Heart left ventricle (tissue), 16 donors: ENCODE results near the gene ALOXE3. TPM values are rescaled to one million over a fixed set of nuclear protein-coding genes. Genes with fewer than 3 reads are reported as not detected.

Experiments
- ATAC-seq, 4 donors: fragments of 200-7000 bp; cut with Tn5 transposase; one replicate each; pipeline ENCODE4 v1.9.1; 2020 to 2022; ENCODE audit warnings: moderate library complexity in 4 of 4, mild to moderate bottlenecking in 3 of 4, moderate number of reproducible peaks in 1 of 4
- DNase-seq, 5 donors: peaks; one replicate each; pipeline ENCODE4 v3.0.0-alpha.2; 2020
- H3K27ac ChIP-seq, 12 donors: fragments of 200-600 bp; sonication (generic) in 4 of 12; one replicate each; pipeline versions ENCODE4 v1.5.0 to v1.8.0; 2016 to 2022; ENCODE audit warnings: mild to moderate bottlenecking in 2 of 12
- H3K27me3 ChIP-seq, 9 donors: fragments of 200-600 bp; sonication (generic) in 2 of 9; one replicate each; pipeline versions ENCODE4 v1.5.1 to v1.8.0; 2016 to 2022; ENCODE audit warnings: mild to moderate bottlenecking in 3 of 9
- H3K36me3 ChIP-seq, 9 donors: fragments of 200-600 bp; sonication (generic) in 2 of 9; one replicate each; pipeline versions ENCODE4 v1.5.0 to v1.8.0; 2018 to 2022; ENCODE audit warnings: mild to moderate bottlenecking in 2 of 9
- H3K4me1 ChIP-seq, 12 donors: fragments of 200-600 bp; sonication (generic) in 4 of 12; one replicate each; pipeline versions ENCODE4 v1.5.0 to v1.8.0; 2016 to 2022; ENCODE audit warnings: mild to moderate bottlenecking in 3 of 12
- H3K4me3 ChIP-seq, 12 donors: fragments of 200-600 bp; sonication (generic) in 4 of 12; one replicate each; pipeline versions ENCODE4 v1.5.0 to v1.8.0; 2017 to 2022; ENCODE audit warnings: mild to moderate bottlenecking in 9 of 12, moderate library complexity in 4 of 12
- H3K9me3 ChIP-seq, 12 donors: fragments of 200-600 bp; sonication (generic) in 4 of 12; one replicate each; pipeline versions ENCODE4 v1.5.0 to v1.8.0; 2016 to 2022; ENCODE audit warnings: mild to moderate bottlenecking in 1 of 12
- CTCF ChIP-seq, 12 donors: fragments of 200-600 bp; sonication (generic) in 4 of 12; IDR thresholded peaks; one replicate each; pipeline versions ENCODE4 v1.5.0 to v1.8.0; 2018 to 2022; ENCODE audit warnings: antibody characterized with exemption in 12 of 12, mild to moderate bottlenecking in 5 of 12
- POLR2A ChIP-seq, 2 donors: fragments of 450-650 bp; IDR thresholded peaks; one replicate each; pipeline ENCODE4 v1.6.1; 2017; ENCODE audit warnings: antibody characterized with exemption in 2 of 2, mild to moderate bottlenecking in 2 of 2, moderate library complexity in 2 of 2
- WGBS, 4 donors: extraction: QIAGEN DNeasy Blood & Tissue Kit in 2 of 4; methylation state at CpG; one replicate each; pipeline versions ENCODE4 v1.1.5 to v1.1.7; 2013 to 2018; 5-methylcytosine and 5-hydroxymethylcytosine counted together
- intact Hi-C, 10 donors: fragments of 100-400 bp; cut with DNase I; formaldehyde crosslinking; loops; one replicate each; pipeline versions ENCODE4 v1.11.1 to v1.14.2; 2022
- long read RNA-seq, 3 donors: library from polyadenylated mRNA; unstranded; transcript quantifications; one replicate each; pipeline ENCODE4 v2.0.0, GENCODE V29; 2020 to 2021
- polyA plus RNA-seq, 2 donors: library from polyadenylated mRNA; stranded (reverse); fragments of 200-250 nt; gene quantifications; one replicate each; pipeline ENCODE4 v1.2.3, GENCODE V29; 2013
- total RNA-seq, 9 donors: library from RNA; depleted of rRNA in 2 of 9; stranded (reverse); fragments of >200 nt in 2 of 9; fragmentation: NEBNext Ultra II Directional in 3 of 9; extraction: Animal tissue kit (Norgen Biotek cat#: 25700) in 3 of 9; gene quantifications; one replicate each; pipeline versions ENCODE4 v1.1.0 to v1.2.4, GENCODE V29; 2016 to 2023
- donor health status: ischemic (EF 13 %, LVEDD 7.1; RV severe dilation, severe dysfunction).
- donor health status: healthy with polysubstance abuse.
- donor health status: DM: no; HTN: yes; CAD: no.
- donor health status: DM: no; HTN: no; CAD: no.
- donor health status: ischemic (EF 25% LVEDD 6.9; RV normal size, moderate dysfunction).
- donor health status: ischemic (EF 25% LVEDD 5.7; RV mildly dilated, moderate dysfunction).
- donor health status: healthy.
- donor health status: DM: yes; HTN: yes; CAD: no.
- donor health status: ischemic (EF 35%, LVEDD 5.7; RV mildly dilated, moderate dysfunction).
- donor health status: nonischemic (EF 11% LVEDD 7.7; RV severe dilation, severe dysfunction).
- donor health status: DM: yes; HTN: yes; CAD: no.
- donor health status: PGD.
- donor health status: ischemic (EF 29% LVEDD 5.4; RV normal size, mild dysfunction).
- donor health status: nonischemic (EF 23%, LVEDD 6.1; RV moderate dilation, normal function).

ALOXE3 gene
- total RNA-seq (not detected), polyA plus RNA-seq (under 1 TPM in 1 of 2 donors, not detected in 1; 0.12 TPM)
- long read RNA-seq, donor 1: 0 reads
- long read RNA-seq, donor 2: 0 reads
- long read RNA-seq, donor 3: 0 reads

DNA sequence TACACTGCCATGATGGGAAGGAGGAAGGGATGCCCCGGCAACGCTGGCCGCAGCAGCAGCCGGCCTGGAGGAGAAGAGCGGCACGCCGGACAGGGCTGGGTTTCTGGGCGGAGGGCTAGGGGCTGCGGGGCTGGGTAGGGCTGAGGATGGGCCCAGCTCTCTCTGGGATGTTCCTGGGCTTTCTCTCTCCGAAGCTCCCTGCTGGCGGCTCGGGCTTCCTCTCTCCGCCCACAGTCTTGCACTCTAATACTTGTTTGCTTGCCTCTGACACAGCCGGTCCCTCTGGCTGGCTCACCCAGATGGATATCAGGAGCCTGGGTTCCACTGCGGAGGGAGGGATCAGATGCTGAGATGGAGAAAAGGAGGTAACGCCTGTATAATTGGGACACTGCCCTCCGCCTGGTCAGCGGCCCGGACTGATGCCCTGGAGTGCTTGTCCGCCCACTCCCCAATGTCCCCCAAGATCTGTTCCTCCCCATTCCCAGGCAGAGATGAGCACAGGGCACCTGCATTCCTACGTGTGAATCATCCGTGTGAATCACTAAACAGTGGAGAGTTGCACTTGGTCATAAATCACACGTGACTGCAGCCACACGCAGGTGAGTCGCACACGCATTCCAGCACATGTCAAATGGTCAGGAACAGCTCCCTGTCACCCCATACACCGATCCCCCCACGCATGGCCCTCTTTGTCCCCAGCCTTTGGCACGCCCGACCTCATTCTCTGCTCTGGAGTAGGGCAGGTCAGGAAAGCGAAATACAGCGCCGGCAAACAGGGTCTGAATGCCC, at the start of gene ALOXE3:
Gene ALOXE3 (minus strand): TSS at position 535 of the 789 bp plus-strand sequence. CDS start 524 bp downstream, at position 11.
- ATAC-seq (no peak), DNase-seq (peak in 1 of 5 donors; percentile 13)
- 0 to 1% (median 1%) methylated on average over 26 to 33 of the region's 33 CpGs for WGBS, 4 donors
- Histone ChIP-seq H3K9me3 (no peaks in the 10 kb centered on the region), H3K27ac (peak within 1 kb of the TSS; percentile 20 to 85 (median 74)), H3K4me1 (peaks cover 7 to 53% (median 35%) of the 10 kb centered on the region in 12 donors), H3K4me3 (peak within 1 kb of the TSS; percentile 1 to 79 (median 64)), H3K36me3 (no peaks in the 10 kb centered on the region), H3K27me3 (peaks cover 0 to 60% (median 18%) of the 10 kb centered on the region in 9 donors)
- intact Hi-C loops: loop anchor here in 5 of 10 donors (2.0 to 5.0 kb wide), 4 partner anchors 36 to 174 kb away; no protein-coding TSS in a partner anchor
- TF ChIP-seq CTCF (IDR thresholded peaks at IDR 0.05): no peak
- no peak for TF ChIP-seq POLR2A (IDR thresholded peaks at IDR 0.05)

GRCh38 chr17:8167526-8167925, 49.2 kb upstream of the ALOXE3 start:
- TF ChIP-seq POLR2A (IDR thresholded peaks at IDR 0.05): no peak
- TF ChIP-seq CTCF (IDR thresholded peaks at IDR 0.05): no peak
- no peak for DNase-seq

GRCh38 chr17:8166731-8167130, 48.4 kb upstream of the ALOXE3 start:
- WGBS, 4 donors: 93 to 100% (median 96%) methylated on average over 6 of the region's 6 CpGs
- H3K4me1 ChIP-seq: peaks cover 10 to 26% (median 23%) of the 10 kb centered on the region in 12 donors
- no peaks in the 10 kb centered on the region for H3K9me3 ChIP-seq
- no peak overlapping the region for H3K27ac ChIP-seq
- no peak for TF ChIP-seq POLR2A (IDR thresholded peaks at IDR 0.05)
- no peak for TF ChIP-seq CTCF (IDR thresholded peaks at IDR 0.05)
- H3K36me3 ChIP-seq: peaks cover 0 to under 1% (median 0%) of the 10 kb centered on the region in 9 donors
- DNase-seq: peak in 2 of 5 donors; percentile 9 to 28
- no peaks in the 10 kb centered on the region for H3K27me3 ChIP-seq
- intact Hi-C loops: no loop called here
- ATAC-seq: no peak
- no peak overlapping the region for H3K4me3 ChIP-seq

More at GRCh38 chr17:8167526-8167925, 49.2 kb upstream of the ALOXE3 start:
- H3K36me3 ChIP-seq: no peaks in the 10 kb centered on the region
- no peak overlapping the region for H3K27ac ChIP-seq
- no peaks in the 10 kb centered on the region for H3K27me3 ChIP-seq
- WGBS, 4 donors: 87 to 95% (median 90%) methylated on average over 3 of the region's 3 CpGs
- H3K4me3 ChIP-seq: no peak overlapping the region
- intact Hi-C loops: no loop called here
- no peaks in the 10 kb centered on the region for H3K9me3 ChIP-seq
- no peak for ATAC-seq
- peaks cover 8 to 25% (median 20%) of the 10 kb centered on the region in 12 donors for H3K4me1 ChIP-seq

- DNase-seq: peak in 2 of 5 donors; percentile 31 to 38
- intact Hi-C loops: loop anchor here in 3 of 10 donors (5.0 kb wide), 1 partner anchor 42 kb away; the partner anchor contains the start of gene HES7 (in 3 of the 3)
These were observed 46.5 kb upstream of the ALOXE3 start for GRCh38 chr17:8164815-8165131.

More at GRCh38 chr17:8164815-8165131, 46.5 kb upstream of the ALOXE3 start:
- peak overlapping the region in 3 of 12 donors; percentile 20 to 98 (median 30) for H3K4me3 ChIP-seq
- 52 to 64% (median 58%) methylated on average over 6 of the region's 6 CpGs for WGBS, 4 donors
- peaks cover 19 to 44% (median 36%) of the 10 kb centered on the region in 12 donors for H3K4me1 ChIP-seq
- ATAC-seq: no peak
- H3K27ac ChIP-seq: peak overlapping the region; percentile 95 to 100 (median 100)
- no peaks in the 10 kb centered on the region for H3K9me3 ChIP-seq
- no peak for TF ChIP-seq POLR2A (IDR thresholded peaks at IDR 0.05)
- no peak for TF ChIP-seq CTCF (IDR thresholded peaks at IDR 0.05)
- peaks cover 0 to 20% (median 15%) of the 10 kb centered on the region in 9 donors for H3K36me3 ChIP-seq
- H3K27me3 ChIP-seq: no peaks in the 10 kb centered on the region
